ENCODE results near the gene FOLR3. TPM values are rescaled to one million over a fixed set of nuclear protein-coding genes. Genes with fewer than 3 reads are reported as not detected.
"Not testable (repeated sequence)": the region's sequence is repeated elsewhere in the genome, so short reads cannot be mapped to it uniquely, and the experiment has no call there.

Gene FOLR3
- total RNA-seq, 1 experiment from 2014 or later = not detected

GRCh38 chr11:72140661-72141060, 5.1 kb downstream of the FOLR3 start:
- TF ChIP-seq EZH2phosphoT487 (IDR thresholded peaks at IDR 0.05; ENCODE audit: borderline replicate concordance, low read length) = no peak
- TF ChIP-seq CTCF (conservative IDR thresholded peaks at IDR 0.05; ENCODE audit: low read depth, low read length) = no peak
- TF ChIP-seq EZH2 (IDR thresholded peaks at IDR 0.05; ENCODE audit: low read length, unreplicated experiment) = no peak
- H2AFZ ChIP-seq (ENCODE audit: low read length) = no peak overlapping the region

GRCh38 chr11:72141066-72141465, 5.5 kb downstream of the FOLR3 start:
- Histone ChIP-seq H3K79me2 (ENCODE audit: low read length) (no peaks in the 10 kb centered on the region), H3K4me1 (ENCODE audit: insufficient read depth, low read length) (peaks cover 18% of the 10 kb centered on the region; the same call in 1 of the 2 replicates), H3K9me2 (replicated peaks; ENCODE audit: low read length) (no peaks in the 10 kb centered on the region), H3K27ac (ENCODE audit: low read length) (no peak overlapping the region), H4K20me1 (ENCODE audit: low read length) (no peaks in the 10 kb centered on the region), H3K4me2 (ENCODE audit: low read length) (no peak overlapping the region), H3K4me3 (ENCODE audit: low read length) (no peak overlapping the region), H3F3A (ENCODE audit: low read length, unreplicated experiment) (no peaks in the 10 kb centered on the region), H3K36me3 (ENCODE audit: low read depth, low read length) (no peaks in the 10 kb centered on the region), H3K9ac (ENCODE audit: low read length) (no peak overlapping the region), H3K9me3 (ENCODE audit: low read length) (no peaks in the 10 kb centered on the region), H2AFZ (ENCODE audit: low read length) (no peak overlapping the region), H3K27me3 (ENCODE audit: low read length) (no peaks in the 10 kb centered on the region)
- no peak for TF ChIP-seq EZH2phosphoT487 (IDR thresholded peaks at IDR 0.05; ENCODE audit: borderline replicate concordance, low read length)
- no peak for TF ChIP-seq CTCF (conservative IDR thresholded peaks at IDR 0.05; ENCODE audit: low read depth, low read length)
- TF ChIP-seq EZH2 (IDR thresholded peaks at IDR 0.05; ENCODE audit: low read length, unreplicated experiment) = no peak
- no TSS peak for BruUV-seq (replicated peaks)
- ATAC-seq (no peak; the same call in 1 of the 2 replicates), DNase-seq (peak; percentile 78)
- intact Hi-C loops (cut with micrococcal nuclease) = loop anchor here (5.0 kb wide), 1 partner anchor 159 kb away; no protein-coding TSS in a partner anchor
- CTCF ChIA-PET = no interaction called here
- POLR2A ChIA-PET (ENCODE audit: unreplicated experiment) = no interaction called here

More at GRCh38 chr11:72140661-72141060, 5.1 kb downstream of the FOLR3 start:
- ChIA-PET CTCF (no interaction called here), POLR2A (ENCODE audit: unreplicated experiment) (no interaction called here)
- ATAC-seq = no peak
- Histone ChIP-seq H3K9me3 (ENCODE audit: low read length) (no peaks in the 10 kb centered on the region), H3K4me2 (ENCODE audit: low read length) (no peak overlapping the region), H3K9me2 (replicated peaks; ENCODE audit: low read length) (no peaks in the 10 kb centered on the region), H3F3A (ENCODE audit: low read length, unreplicated experiment) (no peaks in the 10 kb centered on the region), H3K4me3 (ENCODE audit: low read length) (no peak overlapping the region), H3K4me1 (ENCODE audit: insufficient read depth, low read length) (peaks cover 18% of the 10 kb centered on the region; the same call in 1 of the 2 replicates), H3K27ac (ENCODE audit: low read length) (no peak overlapping the region), H3K9ac (ENCODE audit: low read length) (no peak overlapping the region), H3K27me3 (ENCODE audit: low read length) (no peaks in the 10 kb centered on the region), H3K79me2 (ENCODE audit: low read length) (no peaks in the 10 kb centered on the region), H4K20me1 (ENCODE audit: low read length) (no peaks in the 10 kb centered on the region), H3K36me3 (ENCODE audit: low read depth, low read length) (no peaks in the 10 kb centered on the region)
- no TSS peak for BruUV-seq (replicated peaks)
- intact Hi-C loops (cut with micrococcal nuclease) = loop anchor here (5.0 kb wide), 1 partner anchor 158 kb away; no protein-coding TSS in a partner anchor
- DNase-seq = no peak

GRCh38 chr11:72142086-72142485, 6.6 kb downstream of the FOLR3 start:
- intact Hi-C loops (cut with micrococcal nuclease) = loop anchor here (5.0 kb wide), 1 partner anchor 160 kb away; no protein-coding TSS in a partner anchor
- H3K4me1 ChIP-seq (ENCODE audit: insufficient read depth, low read length) = peaks cover 18% of the 10 kb centered on the region; the same call in 1 of the 2 replicates
- ATAC-seq; H3K9me2 ChIP-seq (replicated peaks; ENCODE audit: low read length); POLR2A ChIA-PET (ENCODE audit: unreplicated experiment); H3K9ac ChIP-seq (ENCODE audit: low read length); BruUV-seq (replicated peaks); H3K79me2 ChIP-seq (ENCODE audit: low read length); H4K20me1 ChIP-seq (ENCODE audit: low read length); H2AFZ ChIP-seq (ENCODE audit: low read length); DNase-seq; H3K9me3 ChIP-seq (ENCODE audit: low read length); H3K27me3 ChIP-seq (ENCODE audit: low read length); H3K36me3 ChIP-seq (ENCODE audit: low read depth, low read length); H3F3A ChIP-seq (ENCODE audit: low read length, unreplicated experiment); H3K4me2 ChIP-seq (ENCODE audit: low read length); H3K27ac ChIP-seq (ENCODE audit: low read length); H3K4me3 ChIP-seq (ENCODE audit: low read length): not testable (repeated sequence)
- CTCF ChIA-PET = interaction anchor here (0.7 kb wide), 1 partner anchor 39 kb away, joined by 3 read pairs; no protein-coding TSS in a partner anchor

GRCh38 chr11:72142543-72142942, 7.0 kb downstream of the FOLR3 start:
- H3K27me3 ChIP-seq (ENCODE audit: low read length); H3K36me3 ChIP-seq (ENCODE audit: low read depth, low read length); H3K27ac ChIP-seq (ENCODE audit: low read length); ATAC-seq; BruUV-seq (replicated peaks); H2AFZ ChIP-seq (ENCODE audit: low read length); H3K9me2 ChIP-seq (replicated peaks; ENCODE audit: low read length); H3F3A ChIP-seq (ENCODE audit: low read length, unreplicated experiment); POLR2A ChIA-PET (ENCODE audit: unreplicated experiment); H3K9me3 ChIP-seq (ENCODE audit: low read length); DNase-seq; H3K79me2 ChIP-seq (ENCODE audit: low read length); H3K4me3 ChIP-seq (ENCODE audit: low read length); H3K4me2 ChIP-seq (ENCODE audit: low read length); H4K20me1 ChIP-seq (ENCODE audit: low read length); H3K9ac ChIP-seq (ENCODE audit: low read length): not testable (repeated sequence)
- intact Hi-C loops (cut with micrococcal nuclease) = loop anchor here (5.0 kb wide), 1 partner anchor 160 kb away; no protein-coding TSS in a partner anchor
- CTCF ChIA-PET = interaction anchor here (0.7 kb wide), 1 partner anchor 38 kb away, joined by 3 read pairs; no protein-coding TSS in a partner anchor
- H3K4me1 ChIP-seq (ENCODE audit: insufficient read depth, low read length) = peaks cover 18% of the 10 kb centered on the region; the same call in 1 of the 2 replicates

Data from PC-3 (cell line).